Activated CD4-positive, alpha-beta T cell treated with anti-CD3 and anti-CD28 coated beads, Interleukin-10, Interleukin-2, amounts not matched to agents 100 ng/mL and 50 ng/mL, durations not matched to agents 16 hours and 8 hours (primary cell): Measurements from ENCODE around the gene CTR9.
"Not testable (repeated sequence)": the region's sequence is repeated elsewhere in the genome, so short reads cannot be mapped to it uniquely, and the experiment has no call there.

Experiments
- DNase-seq: peaks from one replicate; pipeline ENCODE4 v3.0.0-alpha.2; 2020

The CTR9 gene

DNA sequence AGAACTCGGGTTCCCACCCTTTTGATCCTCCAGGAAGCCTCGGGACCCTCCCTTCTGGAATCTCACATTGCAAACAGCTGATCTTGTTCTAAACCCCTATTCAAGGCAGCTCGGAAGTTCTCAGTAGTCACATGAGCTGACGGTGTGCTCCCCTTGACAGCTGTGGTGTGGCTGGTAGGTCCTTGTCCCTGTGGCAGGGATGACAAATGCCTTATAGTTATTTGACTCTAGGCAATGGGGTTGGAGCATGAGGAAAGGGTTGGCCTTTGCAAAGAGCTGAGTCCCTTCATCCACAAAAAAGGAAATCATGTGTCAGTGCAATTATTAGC lies 34.1 kb downstream of the CTR9 start:
- DNase-seq, result no peak

DNA sequence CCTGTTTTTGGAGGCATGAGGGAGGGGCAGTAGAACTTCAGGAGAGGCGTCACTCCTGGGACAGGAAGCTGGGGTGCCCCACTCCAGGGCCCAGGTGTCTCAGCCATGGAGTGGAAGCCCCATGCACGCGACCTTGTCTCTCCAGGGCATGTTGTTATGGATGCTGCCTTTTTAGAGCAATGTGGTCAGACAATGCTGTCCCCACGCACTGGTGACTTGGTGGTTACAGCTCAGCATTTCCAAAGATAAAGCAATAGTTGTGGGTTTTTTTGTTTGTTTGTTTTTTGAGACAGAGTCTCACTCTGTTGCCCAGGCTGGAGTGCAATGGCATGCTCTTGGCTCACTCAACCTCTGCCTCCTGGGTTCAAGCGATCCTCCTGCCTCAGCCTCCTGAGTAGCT lies 35.4 kb downstream of the CTR9 start:
- DNase-seq, result no peak

DNA sequence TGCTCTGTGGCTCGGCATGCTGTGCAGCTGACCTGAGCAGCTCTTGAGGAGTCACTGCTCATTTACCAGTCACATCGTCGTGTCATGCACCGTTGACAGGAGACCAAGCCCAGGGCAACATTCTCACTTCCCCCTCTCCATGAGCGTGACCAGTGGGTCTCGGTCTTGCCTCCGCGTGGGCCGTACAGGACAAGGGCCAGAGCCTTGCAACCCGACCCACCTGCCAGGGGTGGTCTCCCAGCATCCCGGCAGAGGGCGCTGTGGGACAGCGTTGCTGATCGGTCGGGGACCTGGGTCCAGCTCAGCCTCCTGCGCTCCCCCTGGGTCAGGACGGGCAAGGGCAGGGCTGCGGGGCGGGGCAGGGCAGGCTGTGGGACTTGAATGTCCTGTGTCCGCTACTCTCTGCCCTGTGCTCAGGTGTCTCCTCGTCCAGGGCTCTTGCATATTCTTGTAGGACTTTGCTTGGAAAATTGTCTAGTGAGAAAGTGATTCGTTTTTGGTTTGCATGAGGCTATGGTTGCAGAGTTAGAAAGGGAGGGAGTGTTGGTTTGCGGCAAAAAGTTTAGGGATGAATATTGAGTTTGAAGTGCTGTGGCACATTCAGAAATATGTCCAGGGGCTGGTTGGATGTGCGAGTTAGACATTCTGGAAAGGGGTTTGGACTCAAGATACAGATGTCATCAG lies 41.5 kb downstream of the CTR9 start:
- peak; percentile 89 for DNase-seq

DNA sequence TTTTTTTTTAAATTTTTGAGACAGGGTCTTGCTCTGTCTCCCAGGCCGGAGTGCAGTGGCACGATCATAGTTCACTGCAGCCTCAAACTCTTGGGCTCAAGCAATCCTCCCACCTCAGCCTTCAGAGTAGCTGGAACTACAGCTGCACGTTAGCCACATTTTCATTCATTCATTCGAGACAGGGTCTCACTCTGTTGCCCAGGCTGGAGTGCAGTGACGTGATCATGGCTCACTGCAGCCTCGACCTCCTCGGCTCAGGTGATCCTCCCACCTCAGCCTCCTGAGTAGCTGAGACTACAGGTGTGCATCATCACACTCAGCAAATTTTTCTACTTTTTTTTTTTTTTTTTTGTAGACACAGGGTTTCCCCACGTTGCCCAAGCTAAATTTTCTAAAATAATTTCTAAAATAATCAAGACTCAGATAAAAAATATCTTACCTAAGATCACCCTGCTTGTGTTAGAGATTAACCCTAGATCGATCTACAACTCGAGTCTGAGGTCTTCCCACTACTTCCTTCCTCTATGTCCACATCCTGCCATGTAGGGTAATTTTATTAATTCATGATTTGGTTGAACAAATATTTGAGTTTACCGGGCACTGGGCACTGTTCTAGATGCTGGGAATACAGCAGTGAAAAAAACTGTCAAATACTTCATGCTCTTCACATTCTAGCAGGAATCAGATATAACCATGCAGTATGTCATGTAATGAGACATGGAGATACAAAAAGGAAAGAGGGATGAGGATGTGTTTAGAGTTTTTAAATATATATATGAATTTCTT lies 42.6 kb downstream of the CTR9 start:
- no peak for DNase-seq

DNA sequence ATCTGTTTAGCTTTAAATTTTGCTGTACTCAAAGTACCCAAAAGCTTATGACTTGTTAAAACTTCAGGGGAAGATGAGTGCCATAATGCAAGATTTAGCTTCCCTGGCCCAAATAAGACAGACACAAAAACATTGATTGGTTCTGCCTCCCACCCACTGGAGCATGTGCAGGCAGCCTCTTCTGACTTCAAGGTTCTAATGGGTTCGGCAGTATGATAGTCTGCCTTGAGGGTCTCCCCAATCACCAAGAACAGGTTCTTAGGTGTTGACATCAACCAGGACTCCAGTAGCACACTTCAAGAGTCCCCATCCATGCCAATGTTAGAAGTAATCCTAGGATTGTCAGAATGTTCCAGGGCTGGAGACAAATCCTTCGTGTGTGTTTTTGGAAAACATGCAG lies 45.1 kb downstream of the CTR9 start:
- no peak for DNase-seq

DNA sequence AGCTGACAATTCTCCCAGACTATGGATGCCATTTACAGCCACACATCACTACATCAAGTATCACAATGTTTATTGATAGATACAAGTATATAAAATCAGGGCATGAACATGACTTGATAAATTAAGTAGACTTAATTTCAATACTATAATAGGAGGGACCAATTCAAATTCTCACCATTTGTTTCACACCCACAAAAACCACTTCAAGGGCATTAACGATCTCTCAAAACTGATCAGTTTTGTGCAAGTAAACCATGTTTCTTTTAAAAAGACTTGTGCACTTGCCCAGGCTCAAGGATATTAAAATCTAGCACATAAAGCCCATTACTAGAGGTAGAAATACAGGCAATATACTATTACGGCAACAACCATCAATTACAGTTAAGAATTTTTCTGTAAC lies 46.0 kb downstream of the CTR9 start:
- DNase-seq, result no peak

DNA sequence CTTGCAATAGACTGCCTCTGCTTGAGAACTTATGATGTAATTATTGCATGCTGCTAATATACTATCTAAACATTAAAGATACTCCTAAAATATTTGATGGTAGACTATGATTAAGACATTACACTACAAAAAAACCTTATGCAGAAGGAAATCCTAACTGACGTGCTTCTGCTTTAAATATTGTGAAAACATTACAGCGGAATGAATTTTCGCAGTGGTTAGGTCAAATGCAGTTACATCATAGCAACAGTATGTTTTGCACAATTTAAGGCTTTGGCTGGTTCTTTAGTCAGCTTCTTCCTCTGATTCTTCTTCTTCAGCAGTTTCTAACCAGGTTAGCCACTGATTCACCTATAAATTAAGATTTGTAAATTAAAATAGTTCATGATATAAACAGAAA lies 46.5 kb downstream of the CTR9 start:
- no peak for DNase-seq

DNA sequence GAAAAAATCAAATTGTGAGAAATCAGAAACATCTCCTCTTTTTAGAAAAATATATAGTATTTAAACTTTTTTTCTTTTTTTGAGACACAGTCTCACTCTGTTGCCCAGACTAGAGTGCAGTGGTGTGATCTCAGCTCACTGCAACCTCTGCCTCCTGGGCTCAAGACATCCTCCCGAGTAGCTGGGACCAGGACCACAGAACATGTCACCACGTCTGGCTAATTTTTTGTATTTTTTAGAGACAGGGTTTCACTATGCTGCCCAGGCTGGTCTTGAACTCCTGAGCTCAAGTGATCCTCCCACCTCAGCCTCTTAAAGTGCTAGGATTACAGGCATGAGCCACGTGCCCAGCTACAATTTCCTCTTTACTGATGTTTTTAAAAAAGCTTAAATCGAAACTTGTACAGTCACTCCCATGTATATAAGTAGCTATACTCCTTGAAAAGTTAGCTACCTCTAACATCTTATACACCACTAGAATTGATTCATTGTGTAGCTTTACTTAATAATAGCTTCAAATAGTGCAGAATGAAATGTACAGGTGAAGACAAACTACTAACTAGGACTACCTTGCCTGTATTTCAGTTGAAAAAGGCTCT lies 47.4 kb downstream of the CTR9 start:
- DNase-seq, result no peak

DNA sequence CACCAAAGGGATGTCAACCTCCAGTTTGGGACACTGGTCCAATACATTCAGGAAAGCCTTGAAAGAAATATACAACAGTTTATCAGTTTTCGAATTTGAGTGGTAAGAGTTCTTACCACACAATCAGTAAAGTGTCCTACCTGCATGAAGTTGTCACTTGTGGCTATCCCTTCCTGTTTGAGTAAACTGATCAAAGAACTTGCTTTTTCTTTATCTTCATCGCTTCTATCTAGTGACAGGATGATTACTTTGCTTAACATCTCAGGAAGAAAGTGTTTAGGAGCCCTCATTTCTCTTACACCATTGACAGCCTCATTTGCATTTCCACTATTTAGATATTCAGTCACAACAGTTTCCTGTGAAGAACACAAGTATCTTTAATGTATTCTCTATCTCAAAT lies 49.2 kb downstream of the CTR9 start:
- DNase-seq, result no peak

DNA sequence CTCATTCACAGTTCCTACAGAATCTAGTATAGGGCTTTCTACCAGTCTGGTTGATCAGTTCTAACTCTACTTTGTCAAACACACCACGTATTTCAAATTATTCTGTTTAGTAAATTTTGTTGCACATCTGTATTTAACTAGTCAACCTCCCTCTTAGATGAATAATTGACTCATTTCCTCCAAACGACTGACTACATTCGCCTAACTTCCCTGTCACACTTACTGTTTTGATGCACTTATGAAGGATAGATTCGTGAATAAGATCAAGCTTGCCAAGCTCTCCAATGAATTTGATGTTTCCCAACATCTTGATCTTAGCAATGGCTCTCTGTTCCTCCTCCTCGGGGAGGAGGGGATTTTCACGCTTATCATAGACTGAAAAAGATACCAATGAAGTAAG lies 52.6 kb downstream of the CTR9 start:
- no peak for DNase-seq

DNA sequence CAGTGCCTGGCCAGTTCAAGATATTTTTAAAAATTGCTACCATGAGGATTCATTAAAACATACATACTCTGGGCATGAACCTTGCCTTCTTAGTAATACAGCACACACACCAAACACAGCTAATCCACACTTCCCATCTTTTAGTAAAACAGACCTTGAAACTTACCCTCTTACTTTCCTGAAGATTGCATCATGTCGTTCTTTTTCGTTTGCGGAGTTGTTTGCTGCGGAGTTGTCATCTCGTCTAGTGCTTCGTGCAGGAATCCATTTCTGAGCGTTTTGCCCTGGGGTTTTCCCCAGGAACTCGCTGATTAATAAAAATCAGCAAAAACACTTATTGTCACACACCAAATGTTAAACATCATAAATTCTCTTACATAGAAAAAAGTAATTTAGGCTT lies 54.7 kb downstream of the CTR9 start:
- DNase-seq, result peak; percentile 28

DNA sequence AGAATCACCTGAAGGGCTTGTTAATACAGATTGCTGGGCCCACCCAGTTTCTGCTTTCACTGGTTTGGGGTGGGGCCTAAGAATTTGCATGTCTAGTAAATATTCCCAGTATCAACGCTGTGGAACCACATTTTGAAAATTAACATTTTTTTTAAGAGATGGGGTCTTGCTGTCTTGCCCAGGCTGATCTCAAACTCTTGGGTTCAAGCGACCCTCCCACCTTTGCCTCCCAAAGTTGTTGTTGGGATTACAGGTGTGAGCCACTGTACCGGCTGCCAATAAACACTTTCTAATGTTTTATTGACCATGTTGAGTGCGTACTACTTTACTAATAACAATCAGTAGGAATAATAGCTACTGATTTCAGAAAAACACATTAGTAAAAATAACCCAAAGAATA lies 55.2 kb downstream of the CTR9 start:
- no peak for DNase-seq

DNA sequence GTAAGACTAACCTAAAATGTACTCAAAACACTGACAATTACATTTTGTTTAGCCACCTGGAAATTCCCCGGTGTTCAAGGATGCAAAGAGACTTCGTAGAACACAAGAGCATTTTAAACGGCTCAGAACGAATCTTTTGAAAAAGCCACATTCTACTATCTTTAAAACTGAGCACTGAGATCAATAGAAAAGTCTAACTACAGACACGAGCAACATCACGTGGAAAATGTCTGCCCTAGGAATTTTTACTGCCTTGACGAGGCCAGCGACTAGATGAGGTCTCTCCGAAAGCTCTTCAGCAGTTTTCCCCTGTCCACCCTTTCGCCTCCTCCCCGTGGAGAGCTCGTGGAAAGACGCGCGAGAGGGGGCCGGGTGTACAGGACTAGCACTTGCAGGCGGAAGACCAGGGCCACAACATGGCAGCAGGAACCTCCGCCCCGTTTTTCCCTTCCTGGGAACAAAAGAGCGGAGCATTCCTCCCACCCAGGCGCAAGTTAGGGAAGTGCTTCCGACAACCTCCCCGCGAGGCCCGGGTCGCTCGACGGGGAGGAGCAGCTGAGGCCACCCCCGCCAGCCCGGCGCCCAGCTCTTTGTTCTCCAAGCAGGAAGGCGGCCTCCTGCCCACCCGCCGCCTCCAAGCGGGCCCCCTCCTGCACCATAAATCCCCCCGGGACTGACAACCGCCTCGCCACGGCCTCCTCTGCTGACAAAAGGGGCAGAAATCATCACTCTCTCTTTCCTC lies 56.6 kb downstream of the CTR9 start:
- peak; percentile 52 for DNase-seq

DNA sequence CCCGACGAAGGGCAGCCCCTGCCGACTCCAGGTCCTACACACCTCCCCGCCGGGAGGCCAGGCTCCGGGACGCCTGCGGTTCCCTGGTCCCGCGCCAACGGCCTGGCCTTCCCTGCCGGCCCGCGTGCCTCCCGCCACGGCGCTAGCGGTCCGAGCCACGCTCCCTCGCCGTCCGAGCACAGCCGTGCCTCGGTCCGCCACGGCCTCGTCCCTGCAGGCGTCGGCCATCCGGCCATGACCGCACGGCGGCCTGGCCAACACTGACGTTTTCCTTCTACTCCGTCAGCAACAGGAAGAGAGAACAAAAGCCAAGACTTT lies 57.1 kb downstream of the CTR9 start:
- DNase-seq, result no peak

DNA sequence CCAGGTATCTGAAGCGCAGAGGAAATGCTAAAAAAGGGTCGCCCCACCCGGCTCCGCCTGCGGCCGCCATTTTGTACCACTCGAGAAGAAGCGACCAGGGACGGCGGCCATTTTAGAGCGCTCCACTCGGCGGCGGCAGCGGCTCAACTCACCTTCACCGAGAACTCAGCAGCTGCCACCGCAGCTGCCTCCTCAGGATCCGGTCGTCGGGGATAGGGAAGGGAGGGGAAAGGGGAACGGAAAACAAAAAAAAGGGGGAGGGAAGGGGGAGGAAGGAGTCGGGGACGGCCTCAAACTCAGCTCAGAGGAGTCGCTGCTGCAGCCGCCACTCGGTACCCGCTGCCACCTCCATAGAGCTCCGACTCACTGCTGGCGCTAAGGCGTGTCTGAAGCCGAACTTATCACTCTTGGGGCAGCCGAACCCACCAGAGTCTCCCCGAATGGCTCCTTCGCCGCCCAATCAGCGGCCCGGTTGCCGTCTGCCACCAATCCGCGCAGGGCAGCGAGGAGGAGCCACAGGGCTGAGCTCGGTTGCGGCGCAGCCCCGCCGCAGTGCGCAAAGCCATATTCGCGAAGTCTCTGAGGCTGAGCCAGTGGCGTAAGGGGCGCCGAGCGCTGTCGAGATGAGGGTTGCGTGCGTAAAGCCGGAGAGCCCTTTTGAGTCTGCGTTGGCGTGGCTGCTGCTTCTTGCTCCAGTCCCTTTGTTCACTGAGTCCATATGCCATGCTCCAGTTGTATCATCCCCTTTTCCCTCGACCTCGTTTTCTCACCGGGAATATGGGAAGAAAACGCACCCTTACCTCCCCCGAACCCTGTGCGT lies 57.7 kb downstream of the CTR9 start, which contains the start of gene EIF4G2:
Gene EIF4G2 (minus strand): TSS at position 374 of the 820 bp plus-strand sequence.
- DNase-seq, result peak; percentile 99

DNA sequence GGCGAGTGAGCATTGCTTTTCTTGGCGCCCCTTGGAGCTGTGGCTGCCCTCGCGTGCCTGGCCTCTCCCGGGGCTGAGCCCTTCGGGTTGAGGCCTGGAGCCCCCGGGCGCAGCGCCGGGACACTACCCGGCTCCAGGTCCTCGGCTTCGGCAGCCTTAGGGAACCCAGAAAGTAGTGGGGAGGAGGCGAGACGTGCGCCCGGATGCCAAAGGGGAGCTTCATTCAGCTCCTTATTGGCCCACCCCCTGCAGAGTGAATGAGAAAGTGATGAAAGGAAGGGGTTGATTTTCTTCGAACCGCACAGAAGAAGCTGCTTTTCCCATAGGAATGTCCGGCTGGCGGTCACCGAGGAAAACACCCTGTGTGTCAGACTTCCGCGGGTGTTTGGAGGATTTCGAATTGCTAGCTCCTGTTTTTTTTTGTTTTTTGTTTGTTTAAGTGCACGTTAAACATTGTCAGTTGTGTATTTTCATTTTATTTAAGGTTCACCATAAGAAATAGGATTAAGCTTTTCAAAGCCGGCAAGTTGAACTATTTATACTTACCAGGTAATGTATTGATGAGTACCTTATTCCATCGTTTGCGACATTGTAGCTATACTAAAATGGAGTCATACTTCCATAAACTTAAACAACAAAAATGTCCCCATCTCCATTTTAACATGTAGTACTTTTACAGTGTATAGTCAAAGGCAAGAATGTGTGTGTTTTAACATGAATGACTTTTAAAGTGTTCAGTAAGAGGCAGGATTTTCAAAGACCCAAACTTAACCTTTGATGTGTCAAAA lies 58.5 kb downstream of the CTR9 start:
- DNase-seq, result peak; percentile 50

DNA sequence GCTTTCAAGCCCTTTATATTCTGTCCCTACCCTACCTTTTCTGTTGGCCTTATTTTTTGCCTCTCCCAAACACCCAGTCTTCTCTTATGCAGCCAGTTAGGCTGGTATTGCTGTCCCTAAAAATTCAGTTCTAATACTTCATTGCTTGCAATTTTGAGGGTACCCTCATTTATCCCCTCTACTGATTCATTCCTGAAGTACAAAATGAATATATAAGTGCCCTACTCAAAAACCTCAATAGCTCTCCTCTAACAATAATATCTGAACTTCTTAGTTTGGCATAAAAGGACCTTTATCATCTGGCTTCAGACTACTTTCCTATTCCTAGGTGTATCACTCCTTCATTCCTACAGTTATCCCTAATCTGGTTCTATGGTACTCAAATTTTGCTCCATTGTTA lies 62.9 kb downstream of the CTR9 start:
- DNase-seq, result peak; percentile 47

DNA sequence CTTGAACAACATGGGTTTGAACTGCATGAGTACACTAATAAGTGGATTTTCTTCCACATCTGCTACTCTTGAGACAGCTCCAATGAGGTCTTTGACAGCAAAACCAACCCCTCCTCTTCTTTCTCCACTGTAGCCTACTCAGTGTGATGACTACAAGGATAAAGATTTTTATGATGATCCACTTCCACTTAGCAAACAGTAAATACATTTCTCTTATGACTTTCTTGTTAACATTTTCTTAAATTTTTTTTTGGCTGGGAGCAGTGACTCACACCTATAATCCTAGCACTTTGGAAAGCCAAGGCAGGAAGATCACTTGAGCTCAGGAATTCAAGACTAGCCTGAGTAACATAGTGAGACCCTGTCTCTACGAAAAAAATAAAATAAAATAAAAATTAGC lies 67.5 kb downstream of the CTR9 start:
- DNase-seq, result no peak

DNA sequence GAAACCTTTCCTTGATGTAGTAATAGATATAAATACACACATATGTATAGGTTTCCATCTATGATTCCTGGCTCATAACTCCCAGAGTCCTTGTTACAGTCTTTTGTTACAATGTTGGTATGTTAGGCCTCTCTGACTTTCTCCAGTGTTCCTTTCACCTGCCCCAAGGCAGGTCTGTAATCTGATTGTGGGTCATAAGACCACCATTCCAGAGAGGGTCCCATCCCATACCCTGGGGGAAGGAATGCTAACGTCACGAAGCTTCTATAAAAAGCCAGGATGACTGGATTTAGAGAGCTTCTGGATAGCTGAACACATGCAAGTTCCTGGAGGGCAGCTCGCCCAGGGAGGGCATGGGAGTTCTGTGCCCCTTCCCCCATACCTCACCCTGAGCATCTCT lies 71.4 kb downstream of the CTR9 start:
- DNase-seq, result not testable (repeated sequence)

DNA sequence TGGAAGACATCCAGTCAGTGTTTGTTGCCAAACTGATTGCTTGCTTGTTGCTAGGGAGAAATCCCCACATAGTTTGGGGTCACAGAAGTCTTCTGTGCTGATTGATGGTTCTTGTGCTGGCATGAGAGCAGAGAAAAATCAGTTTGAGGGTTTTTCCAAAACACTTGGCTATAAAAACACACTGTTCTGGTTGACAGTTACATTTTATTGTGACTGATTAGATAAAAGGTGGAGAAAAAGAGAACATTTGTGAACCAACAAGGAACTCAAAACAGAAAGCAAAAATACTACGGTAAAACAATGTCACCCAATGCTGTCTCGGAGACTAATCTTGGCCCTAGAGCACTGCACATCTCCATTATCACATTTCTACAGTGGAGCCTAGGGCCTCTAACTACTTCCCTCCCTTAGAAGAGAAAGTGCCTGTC lies 72.1 kb downstream of the CTR9 start:
- no peak for DNase-seq

DNA sequence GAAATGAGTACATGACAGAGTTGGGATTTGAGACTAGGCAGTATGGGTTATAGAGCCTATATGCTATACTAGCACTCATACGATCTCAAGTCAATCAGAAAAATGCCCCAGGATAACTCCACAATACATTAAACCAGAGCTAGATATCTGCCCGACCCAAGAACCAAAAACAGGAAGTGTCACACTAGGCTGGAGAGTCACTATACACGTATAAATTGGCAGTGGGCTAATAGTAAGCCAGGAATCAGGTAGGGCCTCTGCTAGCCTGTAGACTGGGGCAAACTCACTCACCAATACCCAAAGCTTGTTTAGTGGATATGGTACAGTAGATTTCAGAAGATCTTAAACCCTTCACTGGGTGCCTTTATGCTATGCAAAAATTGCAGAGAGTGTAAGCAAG lies 73.8 kb downstream of the CTR9 start:
- DNase-seq, result no peak

DNA sequence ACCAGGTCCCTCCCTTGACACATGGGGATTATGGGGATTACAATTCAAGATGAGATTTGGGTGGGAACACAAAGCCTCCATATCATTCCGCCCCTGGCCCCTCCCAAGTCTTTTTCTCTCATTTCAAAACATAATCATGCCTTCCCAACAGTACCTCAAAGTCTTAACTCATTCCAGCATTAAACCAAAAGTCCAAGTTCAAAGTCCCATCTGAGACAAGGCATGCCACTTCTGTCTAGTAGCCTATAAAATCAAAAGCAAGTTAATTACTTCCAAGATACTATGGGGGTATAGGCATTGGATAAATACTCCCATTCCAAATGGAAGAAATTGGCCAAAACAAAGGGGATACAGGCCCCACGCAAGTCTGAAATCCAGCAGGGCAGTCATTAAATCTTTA lies 77.4 kb downstream of the CTR9 start:
- DNase-seq, result no peak
